ENCODE data around the gene MPV17L2.

DNA sequence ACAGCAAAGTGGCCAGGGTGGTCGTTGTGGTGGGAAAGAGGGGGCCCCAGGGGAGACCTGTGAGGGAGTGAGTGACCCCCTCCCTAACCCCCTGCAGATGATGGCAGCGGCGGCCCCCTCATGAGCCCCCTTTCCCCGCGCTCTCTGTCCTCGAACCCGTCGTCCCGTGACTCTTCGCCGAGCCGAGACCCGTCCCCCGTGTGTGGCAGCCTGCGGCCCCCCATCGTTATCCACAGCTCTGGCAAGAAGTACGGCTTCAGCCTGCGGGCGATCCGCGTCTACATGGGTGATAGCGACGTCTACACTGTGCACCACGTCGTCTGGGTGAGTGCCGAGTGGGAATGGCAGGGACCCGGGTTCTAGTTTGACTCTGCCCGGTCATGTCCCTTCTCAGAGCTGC, 48.1 kb upstream of the MPV17L2 start:
- TF ChIP-seq, protein P1, sequence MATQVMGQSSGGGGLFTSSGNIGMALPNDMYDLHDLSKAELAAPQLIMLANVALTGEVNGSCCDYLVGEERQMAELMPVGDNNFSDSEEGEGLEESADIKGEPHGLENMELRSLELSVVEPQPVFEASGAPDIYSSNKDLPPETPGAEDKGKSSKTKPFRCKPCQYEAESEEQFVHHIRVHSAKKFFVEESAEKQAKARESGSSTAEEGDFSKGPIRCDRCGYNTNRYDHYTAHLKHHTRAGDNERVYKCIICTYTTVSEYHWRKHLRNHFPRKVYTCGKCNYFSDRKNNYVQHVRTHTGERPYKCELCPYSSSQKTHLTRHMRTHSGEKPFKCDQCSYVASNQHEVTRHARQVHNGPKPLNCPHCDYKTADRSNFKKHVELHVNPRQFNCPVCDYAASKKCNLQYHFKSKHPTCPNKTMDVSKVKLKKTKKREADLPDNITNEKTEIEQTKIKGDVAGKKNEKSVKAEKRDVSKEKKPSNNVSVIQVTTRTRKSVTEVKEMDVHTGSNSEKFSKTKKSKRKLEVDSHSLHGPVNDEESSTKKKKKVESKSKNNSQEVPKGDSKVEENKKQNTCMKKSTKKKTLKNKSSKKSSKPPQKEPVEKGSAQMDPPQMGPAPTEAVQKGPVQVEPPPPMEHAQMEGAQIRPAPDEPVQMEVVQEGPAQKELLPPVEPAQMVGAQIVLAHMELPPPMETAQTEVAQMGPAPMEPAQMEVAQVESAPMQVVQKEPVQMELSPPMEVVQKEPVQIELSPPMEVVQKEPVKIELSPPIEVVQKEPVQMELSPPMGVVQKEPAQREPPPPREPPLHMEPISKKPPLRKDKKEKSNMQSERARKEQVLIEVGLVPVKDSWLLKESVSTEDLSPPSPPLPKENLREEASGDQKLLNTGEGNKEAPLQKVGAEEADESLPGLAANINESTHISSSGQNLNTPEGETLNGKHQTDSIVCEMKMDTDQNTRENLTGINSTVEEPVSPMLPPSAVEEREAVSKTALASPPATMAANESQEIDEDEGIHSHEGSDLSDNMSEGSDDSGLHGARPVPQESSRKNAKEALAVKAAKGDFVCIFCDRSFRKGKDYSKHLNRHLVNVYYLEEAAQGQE (IDR thresholded peaks at IDR 0.05; ENCODE audit: insufficient read depth in 1 of 2, low read depth in 2 of 2, low read length in 2 of 2): no peak
- TF ChIP-seq POLR2AphosphoS5 (IDR thresholded peaks at IDR 0.05; ENCODE audit: low read depth, low read length): no peak
- TF ChIP-seq TAF1 (IDR thresholded peaks at IDR 0.05; ENCODE audit: borderline replicate concordance, insufficient read depth, low read length): no peak
- TF ChIP-seq FOXP2 (optimal IDR thresholded peaks at IDR 0.05; ENCODE audit: borderline replicate concordance, extremely low read depth, extremely low read length, insufficient read depth): no peak

Measured in PFSK-1 (cell line).